Stimulated activated CD4-positive, alpha-beta T cell treated with anti-CD3 and anti-CD28 coated beads, Interleukin-1b, Interleukin-23, amount 100 ng/mL, for 1 hour (primary cell): ENCODE results near the gene MRGPRD.
"Not testable (repeated sequence)": the region's sequence is repeated elsewhere in the genome, so short reads cannot be mapped to it uniquely, and the experiment has no call there.

Experiments used
- DNase-seq, 2 donors: peaks; one replicate each; pipeline ENCODE4 v3.0.0-alpha.2; 2020; ENCODE audit warnings: low read depth in 2 of 2

Gene MRGPRD

DNA sequence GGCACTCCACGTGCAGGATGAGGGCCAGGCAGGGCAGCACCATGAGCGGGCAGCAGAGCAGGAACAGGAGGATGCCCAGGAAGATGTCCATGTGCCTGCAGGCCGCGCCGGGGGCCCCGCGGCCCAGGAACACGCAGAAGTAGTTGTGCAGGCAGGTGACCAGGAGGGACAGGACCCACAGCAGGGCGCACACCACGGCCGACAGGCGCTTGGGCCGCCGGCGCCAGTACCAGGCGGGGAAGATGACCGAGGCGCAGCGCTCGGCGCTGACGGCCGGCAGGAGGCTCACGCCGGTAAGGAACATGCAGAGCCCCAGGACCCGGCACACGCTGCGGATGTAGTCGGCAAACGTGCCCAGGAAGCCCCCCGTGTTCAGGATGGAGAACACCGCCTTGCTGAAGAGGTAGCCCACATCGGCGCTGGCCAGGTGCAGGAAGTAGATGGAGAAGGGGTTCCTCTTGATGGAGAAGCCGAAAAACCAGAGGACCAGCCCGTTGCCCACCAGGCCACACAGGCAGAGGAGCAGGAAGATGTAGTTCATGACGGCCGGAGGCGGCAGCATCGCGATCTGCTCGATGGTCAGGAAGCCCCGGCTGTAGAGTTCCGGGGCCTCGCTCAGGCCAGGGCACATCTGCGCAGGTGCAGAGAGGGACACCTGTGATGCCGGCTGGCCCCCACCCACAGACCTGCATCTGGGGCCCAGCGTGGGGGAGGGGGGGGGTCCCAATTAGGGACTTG, 25.0 kb upstream of the MRGPRD start:
- DNase-seq = no peak

DNA sequence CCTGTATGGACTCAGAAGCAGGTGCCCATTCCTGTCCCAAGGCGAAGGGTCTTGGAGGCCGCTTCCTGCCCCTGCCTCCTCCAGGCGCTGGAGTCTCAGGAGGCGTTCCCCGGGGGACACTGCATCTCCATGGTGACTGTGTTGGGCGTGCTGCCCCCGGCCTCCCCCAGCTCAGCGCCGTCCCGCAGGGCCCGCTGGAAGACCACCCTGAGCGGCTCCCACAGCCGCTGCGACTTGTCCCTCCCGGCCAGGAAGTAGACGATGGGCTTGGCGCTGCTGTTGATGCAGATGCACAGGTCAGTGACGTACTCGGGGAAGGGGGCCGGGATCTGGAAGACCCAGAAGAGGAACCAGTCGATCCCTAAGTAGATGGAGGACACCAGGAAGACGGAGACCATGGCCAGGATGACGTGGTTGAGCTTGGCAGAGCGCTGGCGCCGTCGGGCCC, 24.4 kb upstream of the MRGPRD start:
- DNase-seq = no peak

DNA sequence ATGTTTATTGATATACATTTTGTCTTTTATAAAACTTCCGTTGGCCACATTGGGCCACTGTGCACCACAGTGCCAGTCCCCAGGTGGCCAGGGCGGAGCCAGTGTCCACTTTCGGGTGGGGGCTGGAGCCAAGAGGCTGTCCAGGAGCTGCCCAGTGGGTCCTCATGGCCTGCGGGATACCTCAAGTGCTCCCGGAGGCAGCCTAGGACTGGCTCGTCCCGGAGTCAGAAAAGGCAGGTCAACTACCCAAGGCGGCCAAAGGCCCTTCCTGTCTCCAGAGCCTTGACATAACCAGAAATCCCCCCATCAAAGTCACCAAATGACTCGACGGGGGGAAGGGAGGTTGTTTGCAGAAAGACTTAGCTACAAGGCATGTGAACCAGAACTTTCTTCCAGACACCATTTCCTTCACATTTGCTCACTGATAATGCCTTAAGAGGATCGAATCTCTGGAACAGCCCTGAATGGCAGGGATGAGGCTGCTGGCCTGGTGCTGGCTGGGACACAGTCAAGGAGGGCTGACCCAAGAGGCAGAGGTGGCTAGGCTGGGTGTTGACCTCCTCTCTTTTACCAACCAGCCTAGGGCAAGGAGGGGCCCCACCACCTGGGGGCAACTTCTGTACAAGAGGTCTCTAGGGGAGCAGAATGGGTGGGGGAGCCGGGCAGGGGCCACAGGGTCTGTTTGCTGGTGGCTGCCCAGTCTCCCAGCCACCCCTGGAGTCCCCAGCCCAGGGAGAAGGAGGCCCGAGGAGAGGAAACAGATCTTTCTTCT, 23.8 kb upstream of the MRGPRD start:
- DNase-seq = no peak

DNA sequence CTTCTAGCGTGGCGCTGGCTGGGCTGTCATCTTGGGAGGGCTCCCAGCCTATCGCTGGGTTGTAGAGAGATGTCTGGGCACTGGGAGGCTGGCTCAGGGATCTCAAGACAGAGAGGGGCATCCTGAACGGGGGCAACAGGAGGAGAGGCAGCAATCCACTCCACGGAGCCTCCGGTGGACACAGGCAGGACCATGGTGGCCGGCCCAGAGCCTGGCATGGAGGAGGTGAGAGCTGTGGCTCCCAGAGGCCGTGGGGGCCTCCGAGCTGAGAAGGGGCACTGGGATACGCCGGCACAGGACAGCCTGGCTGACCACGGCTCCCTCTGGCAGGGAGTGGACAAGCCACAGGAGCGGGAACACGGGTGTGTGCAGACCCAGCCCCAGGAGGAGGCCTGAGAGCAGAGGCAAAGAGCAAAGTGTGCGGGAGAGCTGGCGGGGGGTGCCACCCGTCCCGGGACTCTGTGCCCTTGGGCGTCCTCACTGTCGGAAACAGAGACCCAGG, 23.1 kb upstream of the MRGPRD start:
- DNase-seq = no peak

DNA sequence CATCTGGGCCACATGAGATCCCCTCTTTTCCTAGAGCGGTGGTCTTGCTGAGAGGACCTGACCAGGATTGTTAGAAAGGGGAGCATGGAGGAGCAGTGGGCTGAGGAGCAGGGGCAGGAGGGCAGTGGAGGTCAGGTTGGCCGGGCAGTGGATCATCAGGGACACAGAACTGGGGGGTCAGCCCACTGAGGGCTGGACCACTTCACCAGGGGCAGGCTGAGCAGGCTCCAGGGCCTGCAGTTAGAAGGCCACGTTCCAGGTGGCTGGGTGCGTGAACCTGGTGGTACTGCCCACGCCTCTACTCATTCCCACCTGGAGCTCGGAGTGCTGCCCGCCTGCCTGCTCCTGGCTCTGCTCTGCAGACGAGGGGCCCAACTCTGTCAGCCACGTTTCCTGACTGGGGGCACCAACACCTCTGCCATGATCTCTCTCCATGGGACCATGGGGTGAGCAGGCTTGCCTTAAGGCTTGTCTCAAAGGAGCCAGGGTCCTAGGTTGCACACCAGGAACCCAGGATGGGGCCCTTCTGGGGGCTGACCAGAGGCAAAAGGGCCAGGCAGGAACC, 22.6 kb upstream of the MRGPRD start:
- DNase-seq = no peak

DNA sequence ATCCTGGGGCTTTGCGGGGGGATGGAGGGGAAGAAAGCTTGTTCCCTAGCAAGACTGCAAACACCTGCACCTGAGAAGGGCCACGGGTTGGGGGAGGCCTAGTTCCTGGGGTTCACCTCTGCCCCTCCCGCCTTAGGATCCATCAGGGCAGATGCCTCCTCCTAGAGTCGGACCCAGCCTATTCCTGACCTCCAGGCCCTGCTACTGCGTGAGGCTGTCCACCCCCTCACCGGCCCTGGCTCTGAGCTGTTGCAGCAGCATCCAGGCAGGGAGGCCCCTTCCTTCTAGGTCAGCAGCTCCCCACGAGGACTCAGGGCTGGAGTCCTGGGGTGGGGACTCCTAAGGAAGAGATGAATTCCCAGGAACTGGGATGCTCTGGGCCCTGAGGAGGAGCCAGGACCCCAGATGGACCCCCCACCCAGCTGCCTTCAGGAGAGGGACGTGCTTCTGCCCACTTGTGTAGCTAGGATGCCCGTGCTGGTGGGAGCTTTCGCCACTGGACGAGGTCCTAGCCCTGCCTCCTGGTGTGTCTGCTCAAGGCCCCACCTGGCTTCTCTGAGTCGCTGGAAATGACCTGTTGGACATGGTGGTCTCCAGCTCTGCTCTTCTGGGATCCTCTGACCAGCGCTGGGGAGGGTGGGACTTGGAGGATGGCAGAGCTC, 21.9 kb upstream of the MRGPRD start:
- DNase-seq = no peak

DNA sequence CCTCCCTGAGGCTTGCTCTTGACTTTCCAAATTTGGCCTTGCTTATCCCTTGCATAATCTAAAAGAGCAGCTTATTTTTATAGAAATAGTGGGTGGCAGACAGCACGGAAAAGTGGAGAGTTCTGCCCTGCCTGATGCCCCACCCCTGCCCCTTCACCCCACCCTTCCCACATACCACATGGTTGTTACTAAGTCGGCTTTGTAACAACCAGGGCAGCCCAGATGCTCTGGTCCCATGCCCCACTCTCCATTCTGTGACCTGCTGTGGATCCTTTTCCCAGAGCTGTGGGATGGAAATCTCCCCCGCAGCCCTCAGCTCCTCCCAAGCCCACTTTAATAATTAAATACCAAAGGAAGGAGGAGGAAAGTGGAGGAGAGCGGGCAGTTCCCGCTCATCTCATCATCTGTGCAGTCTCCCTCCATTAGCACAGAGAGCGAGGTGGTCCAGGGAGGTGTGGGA, 21.4 kb upstream of the MRGPRD start:
- DNase-seq = no peak

DNA sequence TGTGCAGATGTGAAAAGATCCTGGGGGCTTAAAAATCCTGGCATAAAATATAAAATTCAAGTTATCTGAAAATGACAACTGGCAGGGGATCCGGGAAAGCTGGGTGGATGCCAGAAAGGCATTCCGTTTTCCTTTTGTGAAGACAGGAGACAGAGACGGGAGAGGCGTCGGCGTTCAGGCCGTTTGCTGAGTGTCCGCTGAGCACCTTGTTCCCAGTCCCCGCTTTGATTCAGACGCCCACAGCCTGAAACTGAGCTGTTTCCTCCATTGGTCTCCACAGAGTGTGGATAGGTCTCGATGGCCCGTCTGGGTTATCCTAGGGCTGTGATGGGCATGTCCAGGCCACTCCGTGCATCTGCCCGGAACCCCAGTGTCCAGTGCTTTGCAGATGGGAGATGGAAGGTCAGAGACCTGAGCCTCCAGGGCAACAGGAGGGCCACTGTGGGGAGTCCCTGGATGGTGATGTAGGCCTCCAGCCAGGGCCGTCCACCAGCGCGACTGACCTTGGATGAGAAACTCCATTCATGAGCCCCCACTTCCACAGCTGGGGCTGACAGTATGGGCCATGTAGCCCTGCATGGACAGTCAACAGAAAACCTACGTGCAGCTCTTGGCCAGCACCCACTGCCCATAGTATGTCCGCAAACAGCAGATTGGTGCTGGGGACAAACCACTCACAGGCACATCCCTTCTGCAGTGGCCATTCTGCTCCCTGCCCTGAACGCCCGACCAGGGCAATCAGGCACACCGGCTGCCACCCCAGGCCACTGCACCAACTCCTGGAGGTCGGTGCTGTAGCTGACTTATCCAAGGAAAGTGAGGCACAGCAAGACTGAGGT, 20.7 kb upstream of the MRGPRD start:
- no peak for DNase-seq

DNA sequence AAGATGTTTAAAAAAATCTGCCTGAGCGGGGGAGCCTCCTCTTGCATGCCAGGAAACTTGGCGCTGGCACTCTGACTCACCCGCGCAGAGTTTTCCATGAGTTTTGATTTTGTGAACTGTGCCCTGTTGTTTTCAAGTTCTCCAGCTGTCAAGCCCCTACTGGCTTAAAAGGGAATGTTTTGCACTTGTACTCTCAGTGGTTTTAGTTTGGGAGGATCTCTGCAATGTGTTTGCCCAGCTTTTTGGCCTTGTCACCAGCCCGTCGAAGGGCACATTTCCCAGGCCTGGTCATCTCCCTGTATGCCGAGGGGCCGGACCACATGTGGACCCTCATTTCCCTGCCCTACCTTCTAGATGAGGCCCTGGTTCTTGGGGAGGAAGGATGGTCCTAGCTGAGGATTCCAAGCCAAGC, 20.1 kb upstream of the MRGPRD start:
- no peak for DNase-seq

DNA sequence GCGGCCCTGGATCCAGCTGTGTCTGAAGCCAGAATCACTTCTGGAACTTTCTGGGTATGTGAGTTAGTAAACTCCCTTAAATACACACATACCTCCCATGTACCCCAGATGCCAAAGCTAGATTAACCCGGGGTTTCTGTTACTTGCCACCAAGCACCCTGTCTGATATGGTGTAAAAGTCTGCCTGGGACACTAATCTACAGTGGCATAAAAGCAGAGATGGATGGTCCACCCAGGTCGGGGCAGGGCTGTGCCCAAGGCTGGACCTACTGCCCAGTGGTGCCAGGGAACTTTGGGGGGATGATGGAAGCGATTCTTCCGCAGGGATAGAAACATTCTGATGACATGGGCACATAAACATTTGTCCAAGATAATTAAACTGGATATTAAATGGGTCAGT, 19.6 kb upstream of the MRGPRD start:
- DNase-seq = no peak

DNA sequence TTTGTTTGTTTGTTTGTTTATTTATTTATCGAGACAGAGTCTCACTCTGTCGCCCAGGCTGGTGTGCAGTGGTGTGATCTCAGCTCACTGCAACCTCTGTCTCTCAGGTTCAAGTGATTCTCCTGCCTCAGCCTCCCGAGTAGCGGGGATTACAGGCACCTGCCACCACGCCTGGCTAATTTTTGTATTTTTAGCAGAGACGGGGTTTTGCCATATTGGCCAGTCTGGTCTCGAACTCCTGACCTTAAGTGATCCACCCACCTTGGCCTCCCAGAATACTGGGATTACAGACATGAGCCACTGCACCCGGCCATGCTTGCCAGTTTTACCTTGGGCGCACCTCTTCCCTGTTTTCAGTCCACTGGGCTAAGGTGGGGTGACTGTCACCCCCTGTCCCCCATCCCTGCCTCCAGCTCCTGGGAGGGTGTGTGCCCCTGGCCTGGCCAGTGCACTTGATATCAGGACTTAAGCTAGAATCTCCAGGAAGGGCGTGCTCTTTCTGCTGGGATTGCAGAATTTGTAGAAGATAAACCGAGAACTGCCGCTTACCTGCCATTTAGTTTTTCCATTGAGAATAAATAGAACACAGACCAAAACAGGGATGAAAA, 19.1 kb upstream of the MRGPRD start:
- DNase-seq = not testable (repeated sequence)

DNA sequence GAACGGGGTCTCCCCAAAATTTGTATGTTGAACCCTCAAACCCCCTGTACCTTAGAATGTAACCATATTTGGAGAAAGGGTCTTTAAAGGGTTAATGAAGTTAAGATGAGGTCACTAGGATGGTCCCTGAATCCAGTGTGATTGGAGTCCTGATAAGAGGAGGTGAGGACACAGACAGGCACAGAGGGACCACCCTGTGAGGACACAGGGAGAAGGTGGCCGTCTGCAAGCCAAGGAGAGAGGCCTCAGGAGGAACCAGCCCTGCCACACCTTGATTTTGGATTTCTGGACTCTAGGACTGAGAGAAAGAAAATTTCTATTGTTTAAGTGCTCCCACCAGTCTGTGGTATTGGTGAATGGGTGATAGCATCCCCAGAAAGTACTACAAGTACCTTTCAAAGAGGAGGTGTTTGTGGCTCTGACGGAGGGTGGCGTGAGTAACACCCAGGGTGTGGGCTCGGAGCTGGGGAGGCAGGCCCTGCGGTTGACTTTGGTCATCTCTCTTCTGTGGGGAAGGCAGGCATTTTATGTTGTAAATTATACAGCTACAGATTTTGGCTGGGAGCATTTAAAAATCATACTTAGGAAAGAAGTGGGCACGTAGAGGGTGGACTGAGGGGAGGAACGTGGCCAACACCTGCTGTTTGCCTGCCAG, 18.4 kb upstream of the MRGPRD start:
- no peak for DNase-seq

DNA sequence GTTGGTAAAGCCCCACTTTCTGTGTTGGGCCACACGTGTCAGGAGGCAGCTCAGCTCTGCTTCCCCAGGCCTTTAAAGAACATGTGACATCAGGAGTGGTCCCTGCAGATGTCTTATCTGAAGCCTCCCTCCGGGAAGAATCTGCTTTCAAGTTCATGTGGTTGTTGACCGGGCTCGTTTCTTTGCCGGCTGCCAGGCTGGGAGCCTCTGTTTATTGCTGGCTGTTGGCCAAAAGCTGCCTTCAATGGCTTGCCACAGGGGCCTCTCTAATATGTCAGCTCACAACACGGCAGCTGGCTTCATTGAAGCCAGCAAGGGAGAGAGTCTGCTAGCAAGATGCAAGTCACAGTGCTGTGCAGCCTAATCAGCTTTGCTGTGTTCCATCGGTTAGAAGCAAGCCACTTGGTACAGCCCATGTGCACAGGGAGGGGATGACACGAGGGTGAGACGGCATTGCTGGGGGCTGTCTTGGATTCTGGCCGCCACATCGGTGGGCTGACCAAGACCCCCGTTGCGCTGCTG, 17.7 kb upstream of the MRGPRD start:
- no peak for DNase-seq

DNA sequence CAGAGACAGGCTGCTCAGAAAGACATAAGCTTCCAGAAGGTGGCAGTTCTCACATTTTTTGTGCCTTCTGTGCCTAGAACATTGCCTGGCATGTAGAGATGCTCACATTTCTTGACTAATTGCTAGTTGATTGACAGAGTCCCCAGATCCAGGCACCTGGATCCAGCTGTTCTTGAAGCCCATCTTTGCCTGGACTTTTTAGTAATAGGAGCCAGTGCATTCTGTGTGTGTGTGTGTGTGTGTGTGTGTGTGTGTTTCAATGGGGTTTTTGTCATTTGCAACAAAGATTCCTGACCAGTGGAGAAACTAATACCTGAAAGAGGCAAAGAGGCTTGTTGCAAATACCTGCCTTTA, 17.2 kb upstream of the MRGPRD start:
- DNase-seq = no peak

DNA sequence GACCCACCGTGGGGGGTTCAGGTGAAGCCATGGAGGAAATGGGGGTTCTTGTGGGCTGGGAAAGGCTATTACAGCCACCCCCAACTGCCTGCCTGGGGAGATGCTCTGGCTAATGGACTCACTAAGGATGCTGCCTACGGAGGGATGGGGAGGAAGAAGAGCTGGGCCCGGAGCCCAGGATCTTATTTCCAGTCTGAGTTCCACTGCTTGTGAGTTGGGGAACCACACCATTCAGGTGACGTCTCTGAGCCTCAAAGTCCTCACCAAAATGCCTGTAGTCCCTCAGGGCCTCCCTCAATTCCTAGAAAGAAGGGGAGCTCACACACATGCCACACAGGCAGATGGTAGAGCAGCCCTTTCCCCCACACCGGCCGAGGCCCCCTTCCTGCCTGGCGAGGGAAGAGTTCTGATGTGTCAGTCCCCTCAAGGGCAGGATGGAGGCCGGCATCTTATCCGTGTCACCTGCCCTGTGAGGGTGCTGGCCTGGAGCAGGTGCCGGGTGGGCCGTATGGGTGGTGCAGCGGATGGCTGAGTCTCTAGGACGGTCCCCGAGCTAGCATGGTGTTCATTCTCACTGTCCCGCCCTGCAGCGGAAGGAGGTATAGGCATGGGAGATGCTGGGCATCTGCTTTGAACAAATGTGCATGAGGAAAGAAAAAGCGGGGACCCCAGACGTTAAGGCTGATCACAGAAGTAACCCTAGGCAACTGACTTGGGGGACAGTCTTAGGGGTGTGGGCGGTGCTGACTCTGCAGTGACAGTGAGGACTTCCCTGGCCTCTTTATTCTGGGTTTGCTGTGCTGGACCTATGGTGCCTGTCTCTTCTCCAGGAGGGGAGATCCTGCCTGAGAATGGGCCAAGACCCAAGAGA, 16.6 kb upstream of the MRGPRD start:
- DNase-seq = no peak

DNA sequence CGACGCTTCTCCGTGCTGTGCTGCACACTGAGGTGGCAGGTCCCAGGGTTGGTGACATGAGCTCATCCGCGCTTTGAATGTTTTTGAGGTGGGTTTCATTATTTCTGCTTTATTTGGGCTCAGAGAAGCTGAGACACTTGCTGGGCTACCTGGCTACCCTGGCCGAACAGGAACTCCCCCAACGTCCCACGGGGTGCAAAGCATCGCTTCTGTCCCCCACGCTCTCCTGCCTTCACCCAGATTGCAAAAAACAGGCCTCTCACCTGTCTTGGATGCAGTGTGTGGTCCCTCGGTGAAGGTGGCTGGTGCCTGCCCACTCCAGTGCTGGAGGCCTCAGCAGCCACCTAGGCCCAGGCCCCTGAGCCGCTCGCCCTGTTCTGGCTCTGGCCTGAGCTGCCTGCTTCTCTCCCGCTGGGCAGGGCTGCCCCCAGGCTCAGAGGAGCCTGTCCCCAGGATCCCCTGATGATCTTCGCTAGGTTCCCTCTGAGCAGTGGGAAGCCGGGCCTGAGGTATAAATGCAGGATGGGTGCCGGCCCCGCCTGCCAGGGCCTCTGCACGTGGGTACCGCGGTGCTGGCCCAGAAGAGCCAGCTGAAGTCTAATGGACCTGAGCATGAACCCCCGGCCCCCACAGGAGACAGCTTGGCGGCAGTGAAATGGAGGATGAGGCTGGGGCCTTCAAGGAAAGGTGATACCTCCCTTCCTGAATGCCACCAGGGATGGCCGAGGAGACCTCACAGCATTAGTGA, 15.8 kb upstream of the MRGPRD start:
- no peak for DNase-seq

DNA sequence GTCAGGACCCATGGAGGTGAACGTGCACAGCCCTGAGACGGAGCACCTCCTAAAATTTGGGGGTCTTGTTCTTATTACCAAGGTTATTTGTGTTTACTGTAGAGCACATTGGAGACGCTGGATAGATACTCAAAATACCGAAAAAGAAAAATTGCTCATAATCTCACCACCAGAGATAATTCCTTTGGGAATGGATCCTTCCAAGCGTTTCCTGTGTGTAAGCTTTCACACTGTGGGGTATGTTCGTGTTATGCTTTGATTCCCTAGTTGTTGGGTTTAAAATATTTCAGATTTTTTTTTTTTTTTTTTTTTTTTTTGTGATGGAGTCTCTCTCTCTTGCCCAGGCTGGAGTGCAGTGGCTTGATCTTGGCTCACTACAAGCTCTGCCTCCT, 14.1 kb upstream of the MRGPRD start:
- no peak for DNase-seq

DNA sequence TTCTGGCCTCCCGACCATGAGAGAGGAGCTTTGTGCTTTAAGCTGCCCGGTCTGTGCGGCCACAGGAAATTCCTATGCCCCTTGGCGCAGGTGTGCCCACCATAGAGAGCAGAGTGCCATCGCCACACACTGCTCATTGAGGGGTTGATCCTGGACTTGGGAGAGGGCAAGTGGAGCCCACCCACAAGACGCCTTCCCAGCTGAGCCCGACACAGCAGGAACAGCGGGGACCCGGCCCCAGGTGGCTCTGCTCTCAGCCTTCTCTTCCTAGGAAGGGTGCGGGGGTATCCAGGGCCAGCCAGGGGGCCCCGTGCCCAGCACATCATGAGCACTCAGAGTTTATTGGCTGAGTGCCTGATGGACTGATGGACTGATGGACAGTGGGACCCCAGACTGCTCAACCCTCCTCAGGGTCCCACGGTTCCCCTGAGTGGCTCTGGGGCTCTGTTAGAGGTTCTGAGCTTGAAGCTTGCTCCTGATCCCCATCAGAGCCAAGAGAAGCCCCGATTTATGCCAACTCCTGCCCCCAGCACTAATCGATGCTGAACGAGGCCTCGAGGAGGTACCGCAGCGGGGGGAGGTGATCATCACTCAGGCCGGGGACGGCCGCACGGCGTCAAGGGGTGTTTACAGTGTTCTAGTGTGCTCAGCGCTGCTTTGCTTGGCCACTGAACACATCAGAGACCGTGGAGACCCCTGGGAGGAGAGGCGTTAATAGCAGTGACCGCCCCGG, 13.5 kb upstream of the MRGPRD start:
- DNase-seq = no peak
